B cell (primary cell): Measurements from ENCODE around the gene SEMA4C. TPM values are rescaled to one million over a fixed set of nuclear protein-coding genes. Genes with fewer than 3 reads are reported as not detected.

Source experiments
- ATAC-seq: fragments of 200-7000 bp; cut with Tn5 transposase; one replicate; pipeline ENCODE4 v1.10.0; 2021; ENCODE audit warnings: low read depth, mild to moderate bottlenecking, moderate number of reproducible peaks, moderate library complexity
- CTCF ChIA-PET: fragments of 350-600 bp; sonication (Branson Sonifier 250); formaldehyde crosslinking; loops from one replicate; lab custom pipeline; 2021; ENCODE audit warnings: antibody characterized with exemption, inconsistent platforms; lab: Charles Lee
- POLR2A ChIA-PET: fragments of 350-600 bp; sonication (Branson Sonifier 250); formaldehyde crosslinking; loops from one replicate; lab custom pipeline; 2021; ENCODE audit warnings: antibody characterized with exemption; lab: Charles Lee
- DNase-seq: peaks from one replicate; pipeline ENCODE4 v3.0.0; 2013
- H2AFZ ChIP-seq: 2 replicates; pipeline ENCODE4 v1.6.1; 2012; ENCODE audit warnings: mild to moderate bottlenecking, low read depth, low read length; ENCODE audit not compliant: insufficient read depth, poor library complexity, severe bottlenecking
- H3K27ac ChIP-seq, 2 donors: 1 replicate in 1 of 2; 2 replicates in 1 of 2; pipeline ENCODE4 v1.5.1; 2012 to 2013; ENCODE audit warnings: low read length in 2 of 2, mild to moderate bottlenecking in 2 of 2, moderate library complexity in 1 of 2
- H3K27me3 ChIP-seq, 4 experiments: fragments of 200-600 bp in 1 of 4; sonication (generic) in 1 of 4; replicated peaks in 1 of 4; 1 replicate in 2 of 4; 2 replicates in 2 of 4; pipeline versions ENCODE4 v1.6.1 to v1.7.0; 2013 to 2016; ENCODE audit warnings: low read length in 3 of 4, mild to moderate bottlenecking in 2 of 4, mixed read lengths in 1 of 4, moderate library complexity in 1 of 4; ENCODE audit not compliant: insufficient read depth in 4 of 4, control insufficient read depth in 3 of 4; ENCODE audit errors: control extremely low read depth in 1 of 4
- H3K36me3 ChIP-seq, 2 experiments: replicated peaks in 1 of 2; 1 replicate in 1 of 2; 2 replicates in 1 of 2; pipeline versions ENCODE4 v1.6.1 to v1.7.1; 2013; ENCODE audit warnings: low read length in 1 of 2; ENCODE audit not compliant: insufficient read depth in 2 of 2, control insufficient read depth in 1 of 2; ENCODE audit errors: control extremely low read depth in 1 of 2, extremely low read depth in 1 of 2
- H3K4me1 ChIP-seq, 2 donors: fragments of 200-600 bp in 1 of 2; sonication (generic) in 1 of 2; 1 replicate in 1 of 2; 2 replicates in 1 of 2; pipeline versions ENCODE4 v1.5.1 to v1.6.1; 2013 to 2017; ENCODE audit warnings: low read length in 2 of 2; ENCODE audit not compliant: control insufficient read depth in 2 of 2, insufficient read depth in 2 of 2
- H3K4me2 ChIP-seq: replicated peaks from 2 replicates; pipeline ENCODE3; 2012; ENCODE audit warnings: mild to moderate bottlenecking, low read depth, low read length; ENCODE audit not compliant: poor library complexity, severe bottlenecking
- H3K4me3 ChIP-seq, 5 experiments: fragments of 200-600 bp in 1 of 5; sonication (generic) in 1 of 5; 1 replicate in 3 of 5; 2 replicates in 2 of 5; pipeline versions ENCODE4 v1.5.1 to v1.7.0; 2011 to 2016; ENCODE audit warnings: low read length in 4 of 5, mild to moderate bottlenecking in 4 of 5, low read depth in 2 of 5, control low read depth in 1 of 5, moderate library complexity in 1 of 5; ENCODE audit not compliant: insufficient read depth in 1 of 5; ENCODE audit errors: control extremely low read depth in 1 of 5, extremely low read depth in 1 of 5
- H3K79me2 ChIP-seq: fragments of 200-600 bp; sonication (generic); one replicate; pipeline ENCODE4 v1.6.0; 2016; ENCODE audit warnings: low read length; ENCODE audit not compliant: control insufficient read depth, insufficient read depth
- H3K9ac ChIP-seq: fragments of 200-600 bp; sonication (generic); 2 replicates; pipeline ENCODE4 v1.6.1; 2017; ENCODE audit warnings: mild to moderate bottlenecking, low read length, moderate library complexity
- H3K9me3 ChIP-seq, 3 donors: one replicate each; pipeline versions ENCODE4 v1.6.1 to v1.7.1; 2013; ENCODE audit warnings: low read length in 2 of 3; ENCODE audit not compliant: control insufficient read depth in 2 of 3, insufficient read depth in 1 of 3; ENCODE audit errors: control extremely low read depth in 1 of 3
- H4K20me1 ChIP-seq: 2 replicates; pipeline ENCODE4 v1.6.0; 2012; ENCODE audit warnings: mild to moderate bottlenecking, low read length; ENCODE audit not compliant: insufficient read depth, control insufficient read depth, poor library complexity, severe bottlenecking
- H3K27ac Mint-ChIP-seq: one replicate; pipeline ENCODE4 v1.8.0; 2021; ENCODE audit warnings: mixed read lengths
- H3K27me3 Mint-ChIP-seq: one replicate; pipeline ENCODE4 v1.8.0; 2021; ENCODE audit warnings: mixed read lengths
- H3K4me1 Mint-ChIP-seq: one replicate; pipeline ENCODE4 v1.8.0; 2021; ENCODE audit warnings: mixed read lengths
- H3K4me3 Mint-ChIP-seq: one replicate; pipeline ENCODE4 v1.8.0; 2021; ENCODE audit warnings: mixed read lengths
- H3K9me3 Mint-ChIP-seq: one replicate; pipeline ENCODE4 v1.8.0; 2022; ENCODE audit warnings: mixed read lengths; ENCODE audit not compliant: insufficient read depth
- EZH2 ChIP-seq: IDR thresholded peaks from 2 replicates; pipeline ENCODE4 v1.6.1; 2012; ENCODE audit warnings: borderline replicate concordance, low read depth, mild to moderate bottlenecking, moderate library complexity, low read length; ENCODE audit not compliant: insufficient read depth, poor library complexity, severe bottlenecking
- WGBS: methylation state at CpG from one replicate; pipeline ENCODE4 v1.1.5; 2013; ENCODE audit warnings: missing lambda C conversion rate; ENCODE audit not compliant: insufficient coverage; 5-methylcytosine and 5-hydroxymethylcytosine counted together
- intact Hi-C: fragments of 100-400 bp; cut with micrococcal nuclease; formaldehyde crosslinking; loops from one replicate; pipeline ENCODE4 v1.10.0; 2022
- polyA plus RNA-seq: library from polyadenylated mRNA; depleted of rRNA; stranded (reverse); fragments of >200 nt; gene quantifications from 2 replicates; pipeline ENCODE4 v1.2.3, GENCODE V29; 2012
- total RNA-seq, 2 donors: library from RNA; stranded (reverse); fragments of 120-200 nt in 1 of 2; gene quantifications; 1 replicate in 1 of 2; 2 replicates in 1 of 2; pipeline versions ENCODE4 v1.2.3 to v1.2.4, GENCODE V29; 2013 to 2022
- TF ChIP-seq, protein P1 (sequence below): fragments of 200-600 bp; IDR thresholded peaks from one replicate; pipeline ENCODE4 v1.8.0; 2022; ENCODE audit warnings: antibody characterized with exemption, mild to moderate bottlenecking

Gene SEMA4C
- total and polyA plus RNA-seq, 2 donors (not counting 1 experiment from before 2014, with no cell fraction given), result 0.28 to 0.94 TPM

DNA sequence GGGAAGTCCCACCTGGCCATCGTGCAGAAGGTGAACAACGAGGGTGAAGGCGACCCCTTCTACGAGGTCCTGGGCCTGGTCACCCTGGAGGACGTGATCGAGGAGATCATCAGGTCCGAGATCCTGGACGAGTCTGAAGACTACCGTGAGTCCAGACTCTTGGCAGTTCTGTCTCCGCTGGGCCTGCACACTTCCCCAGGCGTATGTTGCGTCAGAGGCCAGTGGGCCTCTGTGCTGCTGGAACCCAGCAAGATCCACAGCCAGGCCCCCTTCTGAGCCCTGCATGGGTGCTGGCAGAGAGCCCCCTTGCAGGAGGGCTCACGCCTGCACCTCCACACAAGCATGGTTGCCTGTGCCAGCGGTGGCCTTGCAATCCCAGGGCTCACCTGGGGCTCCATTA lies 44.8 kb downstream of the SEMA4C start:
- H3K4me2 ChIP-seq, result no peak overlapping the region
- DNase-seq, result no peak
- H3K9me3 ChIP-seq, result no peaks in the 10 kb centered on the region
- no peaks in the 10 kb centered on the region for H3K27me3 ChIP-seq
- CTCF ChIA-PET, result interaction anchor here (0.6 kb wide), 1 partner anchor 350 kb away, joined by 3 read pairs; no protein-coding TSS in a partner anchor
- H3K9ac ChIP-seq, result no peak overlapping the region
- no peak overlapping the region for H3K4me3 ChIP-seq
- POLR2A ChIA-PET, result no interaction called here
- no peak overlapping the region for H2AFZ ChIP-seq
- Mint-ChIP-seq H3K27ac (peak overlapping the region; percentile 41), H3K27me3 (no peaks in the 10 kb centered on the region), H3K4me3 (no peak overlapping the region), H3K9me3 (no peaks in the 10 kb centered on the region), H3K4me1 (peaks cover 21% of the 10 kb centered on the region)
- peaks cover 0 to 2% of the 10 kb centered on the region in 2 donors for H3K4me1 ChIP-seq
- intact Hi-C loops, result no loop called here
- H3K79me2 ChIP-seq, result peaks cover 34% of the 10 kb centered on the region
- peaks cover 60% of the 10 kb centered on the region for H4K20me1 ChIP-seq
- TF ChIP-seq, protein P1, sequence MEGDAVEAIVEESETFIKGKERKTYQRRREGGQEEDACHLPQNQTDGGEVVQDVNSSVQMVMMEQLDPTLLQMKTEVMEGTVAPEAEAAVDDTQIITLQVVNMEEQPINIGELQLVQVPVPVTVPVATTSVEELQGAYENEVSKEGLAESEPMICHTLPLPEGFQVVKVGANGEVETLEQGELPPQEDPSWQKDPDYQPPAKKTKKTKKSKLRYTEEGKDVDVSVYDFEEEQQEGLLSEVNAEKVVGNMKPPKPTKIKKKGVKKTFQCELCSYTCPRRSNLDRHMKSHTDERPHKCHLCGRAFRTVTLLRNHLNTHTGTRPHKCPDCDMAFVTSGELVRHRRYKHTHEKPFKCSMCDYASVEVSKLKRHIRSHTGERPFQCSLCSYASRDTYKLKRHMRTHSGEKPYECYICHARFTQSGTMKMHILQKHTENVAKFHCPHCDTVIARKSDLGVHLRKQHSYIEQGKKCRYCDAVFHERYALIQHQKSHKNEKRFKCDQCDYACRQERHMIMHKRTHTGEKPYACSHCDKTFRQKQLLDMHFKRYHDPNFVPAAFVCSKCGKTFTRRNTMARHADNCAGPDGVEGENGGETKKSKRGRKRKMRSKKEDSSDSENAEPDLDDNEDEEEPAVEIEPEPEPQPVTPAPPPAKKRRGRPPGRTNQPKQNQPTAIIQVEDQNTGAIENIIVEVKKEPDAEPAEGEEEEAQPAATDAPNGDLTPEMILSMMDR, result no peak
- no peak for TF ChIP-seq EZH2
- peaks cover 0 to 67% of the 10 kb centered on the region in 2 experiments for H3K36me3 ChIP-seq
- H3K27ac ChIP-seq, result no peak overlapping the region
- no peak for ATAC-seq
- 97% methylated on average over 14 of the region's 14 CpGs for WGBS

DNA sequence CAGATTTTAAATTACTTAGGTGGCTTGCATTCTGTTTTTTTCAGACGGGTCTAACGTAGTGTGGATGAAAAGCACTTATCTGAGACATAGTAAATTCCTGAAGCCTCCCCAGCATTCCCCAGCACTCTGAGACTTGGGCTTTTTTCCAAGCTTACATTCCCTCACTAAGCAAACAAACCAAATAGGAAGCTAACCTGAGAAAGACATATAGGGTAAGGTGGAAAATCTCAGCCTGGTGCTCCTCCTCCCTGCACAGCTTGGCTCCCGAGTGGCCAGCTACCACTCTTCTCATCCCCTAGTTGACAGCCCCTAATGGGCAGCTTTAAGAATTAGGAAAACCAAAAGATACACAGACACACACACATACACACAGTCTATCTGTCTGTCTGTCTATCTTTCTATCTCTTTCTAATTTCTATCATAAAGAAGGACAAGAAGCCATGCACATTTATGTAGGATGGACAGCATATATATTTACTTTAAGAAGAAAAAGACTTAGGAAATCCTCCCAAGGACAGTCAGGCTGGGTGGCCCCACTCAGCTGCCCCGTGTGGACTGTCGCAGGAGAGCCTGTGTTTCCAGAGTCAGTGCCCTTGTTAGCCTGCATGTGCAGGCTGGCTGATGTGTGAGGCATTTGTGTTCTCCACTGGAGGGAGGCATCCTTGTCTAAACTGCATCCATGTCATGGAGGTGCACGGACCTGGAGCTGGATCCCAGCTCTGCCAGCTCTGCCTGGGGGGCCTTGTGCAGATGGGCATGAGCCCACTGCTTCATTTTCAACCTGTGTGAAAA lies 45.6 kb downstream of the SEMA4C start:
- no peak overlapping the region for H3K4me2 ChIP-seq
- Mint-ChIP-seq H3K27ac (no peak overlapping the region), H3K4me3 (no peak overlapping the region), H3K27me3 (no peaks in the 10 kb centered on the region), H3K4me1 (peaks cover 29% of the 10 kb centered on the region), H3K9me3 (no peaks in the 10 kb centered on the region)
- peaks cover 68% of the 10 kb centered on the region for H4K20me1 ChIP-seq
- no peak overlapping the region for H3K27ac ChIP-seq
- intact Hi-C loops, result no loop called here
- ATAC-seq (no peak), DNase-seq (no peak)
- no peak overlapping the region for H3K9ac ChIP-seq
- POLR2A ChIA-PET, result no interaction called here
- CTCF ChIA-PET, result interaction anchor here (0.6 kb wide), 1 partner anchor 349 kb away, joined by 3 read pairs; no protein-coding TSS in a partner anchor
- H3K27me3 ChIP-seq, result no peaks in the 10 kb centered on the region
- peaks cover 0 to 61% of the 10 kb centered on the region in 2 experiments for H3K36me3 ChIP-seq
- no peak overlapping the region for H2AFZ ChIP-seq
- H3K79me2 ChIP-seq, result peaks cover 41% of the 10 kb centered on the region
- 98% methylated on average over 4 of the region's 6 CpGs for WGBS
- no peaks in the 10 kb centered on the region for H3K9me3 ChIP-seq
- TF ChIP-seq, protein P1, result no peak
- no peak for TF ChIP-seq EZH2
- H3K4me1 ChIP-seq, result peaks cover 6 to 10% of the 10 kb centered on the region in 2 donors
- H3K4me3 ChIP-seq, result no peak overlapping the region
